Measurements from ENCODE around the gene MRE11. TPM values are rescaled to one million over a fixed set of nuclear protein-coding genes. Genes with fewer than 3 reads are reported as not detected.
A peak's percentile ranks its signal among the peaks of the same experiment; 100 is the strongest.

The MRE11 gene
- total RNA-seq, 2 experiments from 2014 or later, result 38.3 to 42.0 TPM

- Mint-ChIP-seq H3K9me3 (no peaks in the 10 kb centered on the region), H3K27ac (no peak overlapping the region), H3K4me3 (no peak overlapping the region), H3K36me3 (ENCODE audit: low read depth) (no peaks in the 10 kb centered on the region), H3K4me1 (ENCODE audit: low read depth) (no peaks in the 10 kb centered on the region), H3K27me3 (no peaks in the 10 kb centered on the region)
- CTCF ChIA-PET, result interaction anchor here (0.7 to 2.7 kb wide), 14 partner anchors 9 to 378 kb away, joined by 3 to 10 read pairs (median 3); no protein-coding TSS in a partner anchor
- peak; percentile 69 for TF ChIP-seq CTCF (IDR thresholded peaks at IDR 0.05)
- POLR2A ChIA-PET, result no interaction called here
- peak; percentile 26 for DNase-seq
- intact Hi-C loops (cut with micrococcal nuclease), result loop anchor here (5.0 to 10.0 kb wide), 2 partner anchors 245 to 378 kb away; partner anchors contain the start of gene AMOTL1
- no peak for ATAC-seq
Measured at GRCh38 chr11:94519478-94520084, 25.9 kb upstream of the MRE11 start.

DNA sequence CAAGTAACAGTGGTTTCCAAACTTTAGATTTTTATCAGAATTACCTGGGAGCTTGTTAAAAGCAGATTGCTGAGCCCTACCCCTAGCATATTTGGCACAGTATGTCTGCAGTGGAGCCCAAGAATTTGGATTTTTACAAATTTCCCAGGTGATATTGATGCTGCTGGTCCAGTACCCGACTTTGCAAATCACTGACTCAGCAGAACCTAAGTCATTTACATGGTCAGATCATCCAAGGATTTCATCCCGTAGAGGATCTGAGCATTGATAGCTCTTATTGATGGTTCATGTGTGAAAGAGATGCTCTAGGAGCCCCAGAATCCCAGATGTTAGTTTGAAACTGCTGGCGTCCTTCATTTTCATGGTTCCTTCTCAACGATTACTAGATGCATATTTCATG, 24.7 kb upstream of the MRE11 start:
- no peak for TF ChIP-seq CTCF (IDR thresholded peaks at IDR 0.05)
- ATAC-seq (no peak), DNase-seq (no peak)
- H3K4me1 Mint-ChIP-seq (ENCODE audit: low read depth), result no peaks in the 10 kb centered on the region
- ChIA-PET CTCF (interaction anchor here (1.0 to 2.7 kb wide), 4 partner anchors 7 to 74 kb away, joined by 3 to 10 read pairs (median 6); no protein-coding TSS in a partner anchor), POLR2A (no interaction called here)
- no peaks in the 10 kb centered on the region for H3K27me3 Mint-ChIP-seq
- no peak overlapping the region for H3K27ac Mint-ChIP-seq
- no peaks in the 10 kb centered on the region for H3K9me3 Mint-ChIP-seq
- H3K4me3 Mint-ChIP-seq, result no peak overlapping the region
- intact Hi-C loops (cut with micrococcal nuclease), result loop anchor here (5.0 to 10.0 kb wide), 2 partner anchors 247 to 379 kb away; partner anchors contain the start of gene AMOTL1
- H3K36me3 Mint-ChIP-seq (ENCODE audit: low read depth), result no peaks in the 10 kb centered on the region

- ChIA-PET CTCF (interaction anchor here (0.7 to 1.5 kb wide), 6 partner anchors 9 to 621 kb away, joined by 3 to 6 read pairs (median 4); no protein-coding TSS in a partner anchor), POLR2A (interaction anchor here (0.6 kb wide), 1 partner anchor 237 kb away, joined by 3 read pairs; no protein-coding TSS in a partner anchor)
- ATAC-seq (no peak), DNase-seq (no peak)
- H3K27me3 Mint-ChIP-seq, result no peaks in the 10 kb centered on the region
- H3K27ac Mint-ChIP-seq, result no peak overlapping the region
- intact Hi-C loops (cut with micrococcal nuclease), result loop anchor here (5.0 to 10.0 kb wide), 2 partner anchors 248 to 381 kb away; partner anchors contain the start of gene AMOTL1
- no peak for TF ChIP-seq CTCF (IDR thresholded peaks at IDR 0.05)
- no peaks in the 10 kb centered on the region for H3K9me3 Mint-ChIP-seq
- no peak overlapping the region for H3K4me3 Mint-ChIP-seq
- peaks cover 14% of the 10 kb centered on the region for H3K4me1 Mint-ChIP-seq (ENCODE audit: low read depth)
- no peaks in the 10 kb centered on the region for H3K36me3 Mint-ChIP-seq (ENCODE audit: low read depth)
Measured at GRCh38 chr11:94516725-94517124, 23.1 kb upstream of the MRE11 start.

- intact Hi-C loops (cut with micrococcal nuclease), result loop anchor here (5.0 to 10.0 kb wide), 2 partner anchors 249 to 382 kb away; partner anchors contain the start of gene AMOTL1
- TF ChIP-seq CTCF (IDR thresholded peaks at IDR 0.05), result no peak
- ChIA-PET CTCF (interaction anchor here (1.4 to 1.6 kb wide), 2 partner anchors 10 to 620 kb away, joined by 3 read pairs; no protein-coding TSS in a partner anchor), POLR2A (no interaction called here)
- Mint-ChIP-seq H3K4me3 (no peak overlapping the region), H3K4me1 (ENCODE audit: low read depth) (peaks cover 16% of the 10 kb centered on the region), H3K27ac (no peak overlapping the region), H3K36me3 (ENCODE audit: low read depth) (no peaks in the 10 kb centered on the region), H3K9me3 (no peaks in the 10 kb centered on the region), H3K27me3 (peaks cover 4% of the 10 kb centered on the region)
- ATAC-seq (no peak), DNase-seq (no peak)
Measured at GRCh38 chr11:94515398-94515797, 21.8 kb upstream of the MRE11 start.

- H3K36me3 Mint-ChIP-seq (ENCODE audit: low read depth), result no peaks in the 10 kb centered on the region
- H3K4me3 Mint-ChIP-seq, result no peak overlapping the region
- no peak for ATAC-seq
- POLR2A ChIA-PET, result interaction anchor here (0.9 kb wide), 1 partner anchor 31 kb away, joined by 3 read pairs; no protein-coding TSS in a partner anchor
- peaks cover 16% of the 10 kb centered on the region for H3K4me1 Mint-ChIP-seq (ENCODE audit: low read depth)
- no peak overlapping the region for H3K27ac Mint-ChIP-seq
- no peak for TF ChIP-seq CTCF (IDR thresholded peaks at IDR 0.05)
- no peaks in the 10 kb centered on the region for H3K9me3 Mint-ChIP-seq
- peaks cover 4% of the 10 kb centered on the region for H3K27me3 Mint-ChIP-seq
- DNase-seq, result no peak
- intact Hi-C loops (cut with micrococcal nuclease), result loop anchor here (10.0 kb wide), 1 partner anchor 252 kb away; the partner anchor contains the start of gene AMOTL1
- CTCF ChIA-PET, result interaction anchor here (1.0 to 1.4 kb wide), 3 partner anchors 8 to 384 kb away, joined by 3 read pairs; no protein-coding TSS in a partner anchor
Measured at GRCh38 chr11:94513091-94513490, 19.4 kb upstream of the MRE11 start.
